Measurements from ENCODE around the gene LRRFIP1. TPM values are rescaled to one million over a fixed set of nuclear protein-coding genes. Genes with fewer than 3 reads are reported as not detected.

Gene LRRFIP1
- polyA plus RNA-seq, 2 of the 4 experiments (the other 2 are of a cell fraction), result 75.6 to 93.0 TPM

DNA sequence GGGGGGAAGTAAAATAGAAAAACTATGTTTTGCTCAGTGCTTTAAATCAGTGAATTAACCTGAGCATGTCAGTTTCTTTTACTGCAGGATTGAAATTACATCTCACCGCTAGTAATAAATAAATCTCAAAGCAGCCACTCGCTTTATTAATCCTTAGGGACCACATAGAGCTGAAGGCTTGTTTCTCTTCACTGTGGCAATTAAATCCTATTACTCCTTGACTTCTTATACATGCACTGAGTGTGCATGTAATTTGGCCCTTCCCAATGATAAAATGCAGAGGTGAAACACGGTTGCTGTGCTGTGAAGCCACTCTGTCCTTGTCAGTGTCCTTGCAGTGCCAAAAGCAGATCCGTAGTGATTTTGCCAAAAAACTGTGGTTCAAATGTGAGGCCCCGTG is 94.1 kb downstream of the LRRFIP1 start:
- no peak overlapping the region for H3K27ac ChIP-seq
- TF ChIP-seq, protein P1, sequence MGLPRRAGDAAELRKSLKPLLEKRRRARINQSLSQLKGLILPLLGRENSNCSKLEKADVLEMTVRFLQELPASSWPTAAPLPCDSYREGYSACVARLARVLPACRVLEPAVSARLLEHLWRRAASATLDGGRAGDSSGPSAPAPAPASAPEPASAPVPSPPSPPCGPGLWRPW (IDR thresholded peaks at IDR 0.05), result no peak
- no peak for TF ChIP-seq HEYL (CRISPR knock-in tag; IDR thresholded peaks at IDR 0.05)
- TF ChIP-seq NFE2L2 (conservative IDR thresholded peaks at IDR 0.05; ENCODE audit: low read length), result no peak
- TF ChIP-seq HMGXB4 (CRISPR knock-in tag; IDR thresholded peaks at IDR 0.05; ENCODE audit: borderline replicate concordance), result no peak
- no peak for TF ChIP-seq PHF8 (IDR thresholded peaks at IDR 0.05; ENCODE audit: borderline replicate concordance, low read depth)
- no peak for TF ChIP-seq EP300 (IDR thresholded peaks at IDR 0.05)
- TF ChIP-seq CBX2 (IDR thresholded peaks at IDR 0.05; ENCODE audit: borderline replicate concordance, low read depth), result no peak
- TF ChIP-seq POLR2AphosphoS2 (conservative IDR thresholded peaks at IDR 0.05; ENCODE audit: low read length), result no peak
- TF ChIP-seq MAZ (IDR thresholded peaks at IDR 0.05; ENCODE audit: borderline replicate concordance, low read depth, low read length), result no peak
- TF ChIP-seq RAD21 (conservative IDR thresholded peaks at IDR 0.05 in 1 of 2, IDR thresholded peaks at IDR 0.05 in 1 of 2), result no peak
- TF ChIP-seq, protein P2, sequence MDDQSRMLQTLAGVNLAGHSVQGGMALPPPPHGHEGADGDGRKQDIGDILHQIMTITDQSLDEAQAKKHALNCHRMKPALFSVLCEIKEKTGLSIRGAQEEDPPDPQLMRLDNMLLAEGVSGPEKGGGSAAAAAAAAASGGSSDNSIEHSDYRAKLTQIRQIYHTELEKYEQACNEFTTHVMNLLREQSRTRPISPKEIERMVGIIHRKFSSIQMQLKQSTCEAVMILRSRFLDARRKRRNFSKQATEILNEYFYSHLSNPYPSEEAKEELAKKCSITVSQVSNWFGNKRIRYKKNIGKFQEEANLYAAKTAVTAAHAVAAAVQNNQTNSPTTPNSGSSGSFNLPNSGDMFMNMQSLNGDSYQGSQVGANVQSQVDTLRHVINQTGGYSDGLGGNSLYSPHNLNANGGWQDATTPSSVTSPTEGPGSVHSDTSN (IDR thresholded peaks at IDR 0.05), result no peak
- TF ChIP-seq RFX5 (IDR thresholded peaks at IDR 0.05), result no peak
- TF ChIP-seq ZFP36 (IDR thresholded peaks at IDR 0.05; ENCODE audit: borderline replicate concordance, partially characterized antibody), result no peak
- no peak for TF ChIP-seq TP53 (CRISPR knock-in tag; IDR thresholded peaks at IDR 0.05)
- H3K4me1 ChIP-seq, result peaks cover 43% of the 10 kb centered on the region
- WGBS (ENCODE audit: missing lambda C conversion rate), result 86% methylated on average over 5 of the region's 5 CpGs
- no peak overlapping the region for H3K4me3 ChIP-seq
- FAIRE-seq, result no peak
- POLR2A ChIA-PET, result no interaction called here
- DNase-seq (ENCODE audit: low read depth in 1 of 2, low spot score in 1 of 2), result no peak
- ATAC-seq, result no peak
- CTCF ChIA-PET, result interaction anchor here (0.7 to 4.1 kb wide), 5 partner anchors 9 to 539 kb away, joined by 3 to 17 read pairs (median 4); no protein-coding TSS in a partner anchor
- H3K4me2 ChIP-seq, result no peak overlapping the region
- H3K9me3 ChIP-seq, result no peaks in the 10 kb centered on the region

GRCh38 chr2:237722616-237723015 is 95.2 kb downstream of the LRRFIP1 start:
- ChIA-PET POLR2A (no interaction called here), CTCF (interaction anchor here (0.6 to 4.1 kb wide), 6 partner anchors 11 to 294 kb away, joined by 3 to 17 read pairs (median 4); no protein-coding TSS in a partner anchor)
- no peak for TF ChIP-seq JUN (IDR thresholded peaks at IDR 0.05)
- TF ChIP-seq HMGXB4 (CRISPR knock-in tag; IDR thresholded peaks at IDR 0.05; ENCODE audit: borderline replicate concordance), result no peak
- TF ChIP-seq ELK1 (IDR thresholded peaks at IDR 0.05; ENCODE audit: low read depth, low read length), result no peak
- TF ChIP-seq FOXS1 (CRISPR knock-in tag; IDR thresholded peaks at IDR 0.05), result no peak
- TF ChIP-seq RCOR1 (IDR thresholded peaks at IDR 0.05; ENCODE audit: low read depth, low read length), result no peak
- TF ChIP-seq CEBPB (IDR thresholded peaks at IDR 0.05), result no peak
- no peak for TF ChIP-seq POLR2A (IDR thresholded peaks at IDR 0.05; ENCODE audit: low read length)
- no peak for TF ChIP-seq FOSL2 (IDR thresholded peaks at IDR 0.05)
- TF ChIP-seq FOSL2 (CRISPR knock-in tag; IDR thresholded peaks at IDR 0.05), result no peak
- no peak for TF ChIP-seq CBX2 (IDR thresholded peaks at IDR 0.05; ENCODE audit: borderline replicate concordance, low read depth)
- TF ChIP-seq ZNF302 (CRISPR knock-in tag; IDR thresholded peaks at IDR 0.05), result no peak
- TF ChIP-seq CHD2 (IDR thresholded peaks at IDR 0.05; ENCODE audit: low read length, partially characterized antibody), result no peak
- no peak for TF ChIP-seq ZSCAN20 (CRISPR knock-in tag; IDR thresholded peaks at IDR 0.05)
- TF ChIP-seq NR3C1 (IDR thresholded peaks at IDR 0.05), result no peak
- TF ChIP-seq SREBF2 (IDR thresholded peaks at IDR 0.05), result no peak
- TF ChIP-seq CBX8 (IDR thresholded peaks at IDR 0.05), result no peak
- no peak for TF ChIP-seq HOXA7 (CRISPR knock-in tag; IDR thresholded peaks at IDR 0.05)
- TF ChIP-seq MYC (IDR thresholded peaks at IDR 0.05; ENCODE audit: borderline replicate concordance, low read length), result no peak
- TF ChIP-seq EHMT2 (IDR thresholded peaks at IDR 0.05; ENCODE audit: low read depth), result no peak
- H3K4me3 ChIP-seq, result no peak overlapping the region
- no peak for ATAC-seq
- 91% methylated on average over 7 of the region's 7 CpGs for WGBS (ENCODE audit: missing lambda C conversion rate)
- no peak overlapping the region for H3K27ac ChIP-seq
- no peak overlapping the region for H3K4me2 ChIP-seq
- H3K9me3 ChIP-seq, result no peaks in the 10 kb centered on the region
- no peak for DNase-seq (ENCODE audit: low read depth in 1 of 2, low spot score in 1 of 2)
- no peak for FAIRE-seq
- H3K4me1 ChIP-seq, result peaks cover 53% of the 10 kb centered on the region

Measured in A549 (cell line).